GM19043 (cell line): Measurements from ENCODE around the gene CNDP1.
"Not testable (repeated sequence)": the region's sequence is repeated elsewhere in the genome, so short reads cannot be mapped to it uniquely, and the experiment has no call there.

Experiments used
- ATAC-seq: cut with Tn5 transposase; IDR thresholded peaks from one replicate; pipeline ENCODE4 v1.9.1; 2021; ENCODE audit warnings: low read depth; ENCODE audit not compliant: unreplicated experiment

CNDP1 gene

DNA sequence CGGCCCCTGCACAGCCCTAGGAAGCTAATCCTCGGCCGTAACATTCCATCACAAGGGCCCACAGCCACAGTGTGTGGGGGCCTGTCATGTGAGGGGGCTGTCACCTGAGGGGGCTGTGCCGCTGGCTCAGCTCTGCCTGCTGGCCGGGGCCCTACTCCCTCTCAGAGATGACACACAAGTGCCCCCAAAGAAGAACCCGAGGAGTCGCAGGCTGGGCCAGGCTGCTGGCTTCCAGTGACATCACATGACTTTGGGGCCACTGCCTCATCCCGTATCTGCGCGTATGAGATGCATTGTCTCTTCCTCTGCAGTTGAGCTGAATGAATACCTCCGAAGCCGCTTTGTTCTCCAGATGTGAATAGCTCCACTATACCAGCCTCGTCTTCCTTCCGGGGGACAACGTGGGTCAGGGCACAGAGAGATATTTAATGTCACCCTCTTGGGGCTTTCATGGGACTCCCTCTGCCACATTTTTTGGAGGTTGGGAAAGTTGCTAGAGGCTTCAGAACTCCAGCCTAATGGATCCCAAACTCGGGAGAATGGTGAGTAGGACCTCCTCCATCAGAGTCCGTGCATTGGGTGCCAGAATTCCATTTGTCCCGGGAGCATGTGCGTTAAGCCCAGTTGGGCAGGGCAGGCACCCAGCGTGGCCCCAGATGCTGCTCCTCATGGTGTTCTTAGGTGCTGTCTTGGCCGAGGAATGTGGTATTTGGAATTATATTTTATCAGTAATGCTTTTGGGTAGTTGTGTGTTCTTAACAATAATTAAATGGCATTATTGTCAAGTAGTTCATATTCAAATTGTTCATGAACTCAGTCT lies at the start of gene CNDP1:
Gene CNDP1, plus strand, starts transcription at position 351 of the 820 bp plus-strand sequence. Its CDS starts 168 bp downstream, at position 519.
- no peak for ATAC-seq

- no peak for ATAC-seq
Measured at GRCh38 chr18:74486119-74486849, 48.0 kb upstream of the CNDP1 start.

- ATAC-seq: no peak
Measured at GRCh38 chr18:74488354-74488753, 45.9 kb upstream of the CNDP1 start.

DNA sequence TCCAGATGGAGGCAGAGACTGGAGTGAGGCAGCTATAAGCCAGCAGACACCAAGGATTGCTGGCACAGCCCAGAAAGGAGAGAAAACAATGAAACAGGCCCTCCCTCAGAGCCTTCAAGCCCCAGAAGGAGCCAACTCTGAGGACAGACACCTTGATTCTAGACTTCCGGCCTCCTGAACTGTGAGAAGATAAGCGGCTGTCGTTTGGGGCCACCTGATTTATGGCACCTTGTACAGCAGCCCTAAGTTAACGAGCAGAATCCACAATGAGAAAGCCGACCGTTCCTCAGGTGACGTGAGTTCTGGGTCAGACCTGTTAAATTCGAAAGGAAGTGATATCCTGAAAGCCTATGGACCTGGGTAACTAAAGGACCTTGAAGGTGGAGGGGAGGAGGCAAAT lies 45.4 kb upstream of the CNDP1 start:
- no peak for ATAC-seq

- no peak for ATAC-seq
Measured at GRCh38 chr18:74489676-74490075, 44.6 kb upstream of the CNDP1 start.

DNA sequence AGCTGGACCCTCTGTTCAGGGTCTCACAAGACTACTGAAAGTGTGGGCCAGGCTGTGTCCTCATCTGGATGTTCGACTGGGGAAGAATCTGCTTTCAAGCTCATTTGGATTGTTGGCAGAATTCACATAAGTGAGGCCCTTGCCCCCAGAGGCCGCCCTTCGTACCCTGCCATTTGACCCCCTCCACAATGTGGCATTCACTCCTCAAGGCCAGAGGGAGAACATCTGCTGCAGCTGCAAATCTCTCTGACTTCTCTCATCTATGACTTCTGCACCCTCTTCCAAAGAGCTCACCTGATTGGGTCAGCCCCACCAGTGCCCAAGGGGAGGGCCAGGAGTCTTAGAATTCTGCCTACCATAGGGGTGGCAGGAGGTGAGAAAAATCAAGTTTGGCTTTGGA lies 42.0 kb upstream of the CNDP1 start:
- ATAC-seq: no peak

DNA sequence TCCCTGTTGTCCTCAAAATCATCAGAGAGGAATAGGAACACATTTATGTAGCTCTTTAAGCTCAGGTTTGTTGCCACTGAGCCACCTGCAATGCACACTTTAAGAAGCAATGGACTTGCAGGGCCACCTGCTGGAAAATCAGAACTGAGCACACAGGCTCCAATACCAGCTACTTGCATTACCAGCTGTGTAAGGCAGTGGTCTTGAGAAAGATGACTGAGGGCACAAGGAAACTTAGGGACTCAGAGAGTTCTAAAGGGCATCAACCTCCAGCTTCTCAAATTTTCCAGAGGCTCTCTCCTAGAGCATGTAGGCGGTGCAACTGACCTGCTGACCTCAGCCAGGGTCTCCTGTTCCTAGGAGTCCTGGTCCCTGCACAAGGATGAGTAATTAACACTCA lies 40.6 kb upstream of the CNDP1 start:
- no peak for ATAC-seq

DNA sequence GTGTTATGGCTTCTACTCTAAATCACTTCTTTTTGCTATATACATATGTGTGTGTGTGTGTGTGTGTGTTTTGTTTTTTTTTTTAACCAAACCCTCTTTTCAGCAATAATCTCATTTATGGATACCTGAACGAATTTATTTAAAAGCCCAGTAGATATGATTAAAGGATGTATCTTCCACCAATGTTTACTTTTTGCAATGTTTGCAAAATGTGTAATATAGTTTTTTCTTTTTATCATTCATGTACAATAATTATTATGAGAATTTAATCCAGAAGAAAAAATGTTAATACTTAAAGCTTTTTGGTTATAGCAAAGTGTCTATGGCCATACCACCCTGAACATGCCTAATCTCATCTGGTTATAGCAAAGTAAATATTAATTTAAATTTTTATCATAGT lies 39.8 kb upstream of the CNDP1 start:
- no peak for ATAC-seq

- peak; percentile 63 for ATAC-seq
Measured at GRCh38 chr18:74495581-74496507, 38.5 kb upstream of the CNDP1 start, which contains the start of gene CNDP2. TSS of gene CNDP2 (plus strand) at chr18:74496363. CDS start at chr18:74499974, 3,611 bp downstream.

DNA sequence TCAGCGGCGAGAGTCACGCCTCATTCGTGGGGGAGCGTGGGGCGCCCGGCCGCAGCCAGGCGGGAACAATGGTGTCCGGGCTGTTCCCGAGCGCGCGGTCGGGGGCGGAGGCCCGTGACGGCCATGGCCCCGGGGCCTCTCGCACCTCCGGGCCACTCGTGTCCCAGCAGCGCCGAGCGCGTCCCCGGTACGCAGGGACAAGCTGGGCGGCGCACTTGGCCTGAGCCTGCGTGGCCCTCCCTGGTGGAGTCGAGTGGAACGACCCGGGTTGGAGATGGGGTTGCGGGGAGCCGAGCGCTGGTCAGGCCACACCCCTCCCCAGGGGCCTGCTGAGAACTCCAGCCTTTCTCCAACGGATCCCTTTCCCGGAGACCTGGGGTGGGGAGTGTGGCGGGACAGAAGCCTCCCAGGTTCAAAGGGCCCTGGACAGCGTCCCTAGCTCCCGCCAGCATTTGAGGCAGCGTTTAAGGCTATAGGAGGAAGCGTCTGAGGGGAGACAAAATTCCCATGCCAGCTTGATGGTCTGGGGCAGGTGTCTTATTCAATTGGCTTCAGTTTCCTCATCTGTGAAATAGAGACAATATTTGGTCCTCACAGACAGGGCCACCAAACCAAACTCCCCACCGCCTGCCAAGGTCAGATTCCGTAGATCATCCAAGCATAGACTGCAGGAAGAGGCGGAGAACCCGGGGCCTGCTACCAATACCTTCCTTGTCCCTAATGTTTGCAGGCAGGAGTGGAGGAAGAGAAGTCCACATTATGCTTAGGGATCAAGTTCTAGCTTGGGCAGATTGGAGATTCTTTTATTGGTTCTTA lies 37.6 kb upstream of the CNDP1 start:
- ATAC-seq: peak; percentile 24

- ATAC-seq: no peak
Measured at GRCh38 chr18:74497324-74497676, 37.0 kb upstream of the CNDP1 start.

GRCh38 chr18:74497778-74498177 lies 36.5 kb upstream of the CNDP1 start:
- no peak for ATAC-seq

- ATAC-seq: peak; percentile 31
Measured at GRCh38 chr18:74498712-74499627, 35.3 kb upstream of the CNDP1 start.

DNA sequence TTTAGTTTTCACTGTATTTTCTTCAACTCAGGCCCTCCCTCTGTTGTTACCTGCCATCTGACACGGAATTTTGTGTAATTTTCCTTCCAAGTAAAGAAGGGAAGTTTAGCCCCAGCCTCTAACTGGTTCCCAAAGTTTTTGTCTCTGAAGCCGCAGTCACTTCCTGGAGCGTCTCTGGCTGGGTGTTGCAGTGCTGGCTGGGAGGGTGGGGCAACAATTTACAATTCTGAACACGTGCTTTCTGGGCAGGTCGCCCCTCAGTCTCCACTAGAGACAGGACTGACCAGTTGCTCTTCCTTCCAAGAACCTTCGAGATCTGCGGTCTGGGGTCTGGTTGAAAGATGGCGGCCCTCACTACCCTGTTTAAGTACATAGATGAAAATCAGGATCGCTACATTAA lies 34.7 kb upstream of the CNDP1 start:
- ATAC-seq: peak; percentile 34

DNA sequence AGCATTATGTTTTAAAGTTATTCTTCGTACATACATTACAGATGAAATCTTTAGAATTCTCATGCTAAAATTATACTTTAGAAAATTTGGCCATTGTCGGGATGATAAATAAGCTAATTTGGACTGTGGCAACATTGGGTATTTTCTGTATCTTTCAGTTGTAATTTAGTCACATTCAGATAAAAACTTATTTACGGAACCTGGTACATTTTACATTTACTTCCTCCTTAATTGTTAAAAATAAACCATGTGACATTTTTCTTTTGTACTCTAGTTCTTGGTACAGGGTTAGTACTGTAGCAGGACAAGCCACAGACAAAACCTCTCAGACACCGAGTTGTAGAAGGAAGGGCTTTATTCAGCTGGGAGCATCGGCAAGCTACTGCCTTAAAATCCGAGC lies 33.9 kb upstream of the CNDP1 start:
- ATAC-seq: no peak

GRCh38 chr18:74500774-74501173 lies 33.5 kb upstream of the CNDP1 start:
- ATAC-seq: not testable (repeated sequence)

DNA sequence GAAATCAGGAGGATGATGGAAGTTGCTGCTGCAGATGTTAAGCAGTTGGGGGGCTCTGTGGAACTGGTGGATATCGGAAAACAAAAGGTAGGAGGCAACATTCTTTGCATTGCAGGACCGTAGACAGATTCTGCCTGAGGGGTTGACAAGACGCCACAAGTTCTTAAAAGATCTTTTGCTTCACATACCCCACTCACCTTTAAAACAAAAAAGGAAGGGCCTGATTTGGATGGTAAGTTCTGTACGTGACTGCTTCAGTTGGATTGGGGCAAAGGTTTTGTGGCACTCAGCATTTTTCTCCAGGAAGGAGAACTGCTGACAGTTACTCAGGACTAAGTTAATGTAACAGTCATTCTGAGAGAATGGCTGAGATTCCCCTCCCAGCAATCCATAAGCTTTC lies 32.9 kb upstream of the CNDP1 start:
- ATAC-seq: no peak

GRCh38 chr18:74503137-74503536 lies 31.2 kb upstream of the CNDP1 start:
- ATAC-seq: no peak

DNA sequence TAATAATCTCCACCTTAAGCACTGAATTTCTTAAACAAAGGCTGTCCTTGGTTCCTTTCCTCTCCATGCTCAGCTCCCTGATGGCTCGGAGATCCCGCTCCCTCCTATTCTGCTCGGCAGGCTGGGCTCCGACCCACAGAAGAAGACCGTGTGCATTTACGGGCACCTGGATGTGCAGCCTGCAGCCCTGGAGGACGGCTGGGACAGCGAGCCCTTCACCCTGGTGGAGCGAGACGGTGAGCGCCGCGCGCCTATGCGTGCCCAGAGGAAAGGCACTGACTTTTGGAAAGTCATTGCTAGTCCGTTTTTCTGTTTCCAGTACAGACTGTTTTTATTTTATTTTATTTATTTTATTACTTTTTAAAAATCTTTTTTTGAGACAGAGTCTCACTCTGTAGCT lies 28.5 kb upstream of the CNDP1 start:
- no peak for ATAC-seq
